GM18526 (cell line): ENCODE measurements around the gene COTL1.

ENCODE experiments used
- POLR2A ChIP-seq: IDR thresholded peaks from 3 replicates; pipeline ENCODE4 v1.6.1; 2011; ENCODE audit not compliant: insufficient read length; ENCODE audit errors: extremely low read depth

The COTL1 gene

DNA sequence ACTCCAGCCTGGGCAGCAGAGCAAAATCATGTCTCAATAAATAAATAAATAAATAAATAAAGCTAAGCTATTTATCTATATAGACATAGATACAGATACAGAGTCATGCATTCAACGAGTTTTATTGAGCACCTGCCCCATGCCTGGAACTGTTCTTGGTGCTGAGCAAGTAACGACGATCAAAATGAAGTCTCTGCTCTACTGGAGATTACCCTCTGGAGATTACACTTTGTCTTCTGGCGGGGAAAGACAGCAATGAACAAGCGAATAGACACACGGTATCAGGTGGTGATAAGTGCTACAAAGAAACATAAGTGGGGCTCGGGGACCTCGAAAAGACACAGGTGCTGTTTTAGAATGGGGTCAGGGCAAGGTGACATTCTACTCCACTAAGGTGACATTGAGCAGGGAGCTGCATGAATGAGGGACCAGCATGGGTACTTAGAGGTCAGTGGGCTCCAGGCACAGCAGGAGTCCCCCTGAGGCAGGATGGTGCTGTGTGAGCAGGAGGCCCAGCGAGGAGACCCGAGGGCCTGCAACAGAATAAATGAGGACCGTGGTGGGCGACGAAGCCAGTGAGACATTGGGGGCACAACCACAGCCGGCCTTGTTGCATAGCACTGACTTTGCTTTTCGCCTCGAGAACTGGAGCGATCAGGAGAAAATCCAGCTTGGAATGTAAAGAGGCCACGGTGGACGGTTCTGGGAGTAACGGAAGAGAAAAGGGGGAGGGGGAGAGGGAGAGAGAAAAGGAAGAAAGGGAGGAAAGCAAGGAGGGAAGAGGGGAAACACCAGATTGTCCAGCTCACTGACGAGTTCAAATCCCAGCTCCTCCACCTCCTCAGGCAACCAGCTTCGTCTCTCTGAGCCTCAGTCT lies 71.0 kb downstream of the COTL1 start:
- TF ChIP-seq POLR2A = no peak

DNA sequence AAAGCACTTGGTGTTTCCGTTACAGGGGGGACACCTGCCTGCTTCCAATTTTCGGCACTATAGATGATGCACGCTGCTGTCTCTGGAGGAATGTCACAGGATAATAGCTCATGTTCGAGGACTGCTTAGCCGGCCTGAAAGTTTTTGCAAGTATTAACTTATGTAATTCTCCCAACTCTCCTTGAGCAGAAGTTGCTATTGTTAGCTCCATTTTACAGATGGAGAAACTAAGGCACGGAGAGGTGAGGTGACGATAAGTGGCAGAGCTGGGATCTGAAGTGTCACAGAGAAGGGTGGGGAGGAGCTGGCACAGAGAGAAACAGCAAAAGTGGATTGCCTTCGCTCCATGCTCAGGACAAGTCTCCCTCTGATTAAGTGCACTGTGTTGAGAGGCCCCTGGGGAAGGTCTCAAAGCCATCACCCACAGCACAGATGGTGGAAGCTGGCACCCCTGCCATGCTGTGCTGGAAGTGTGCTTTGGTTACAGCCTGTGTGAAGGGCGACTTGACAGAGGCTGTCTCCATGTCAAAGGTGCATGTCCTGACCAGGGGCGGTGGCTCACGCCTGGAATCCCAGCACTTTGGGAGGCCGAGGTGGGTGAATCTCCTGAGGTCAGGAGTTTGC lies 72.7 kb downstream of the COTL1 start:
- no peak for TF ChIP-seq POLR2A

DNA sequence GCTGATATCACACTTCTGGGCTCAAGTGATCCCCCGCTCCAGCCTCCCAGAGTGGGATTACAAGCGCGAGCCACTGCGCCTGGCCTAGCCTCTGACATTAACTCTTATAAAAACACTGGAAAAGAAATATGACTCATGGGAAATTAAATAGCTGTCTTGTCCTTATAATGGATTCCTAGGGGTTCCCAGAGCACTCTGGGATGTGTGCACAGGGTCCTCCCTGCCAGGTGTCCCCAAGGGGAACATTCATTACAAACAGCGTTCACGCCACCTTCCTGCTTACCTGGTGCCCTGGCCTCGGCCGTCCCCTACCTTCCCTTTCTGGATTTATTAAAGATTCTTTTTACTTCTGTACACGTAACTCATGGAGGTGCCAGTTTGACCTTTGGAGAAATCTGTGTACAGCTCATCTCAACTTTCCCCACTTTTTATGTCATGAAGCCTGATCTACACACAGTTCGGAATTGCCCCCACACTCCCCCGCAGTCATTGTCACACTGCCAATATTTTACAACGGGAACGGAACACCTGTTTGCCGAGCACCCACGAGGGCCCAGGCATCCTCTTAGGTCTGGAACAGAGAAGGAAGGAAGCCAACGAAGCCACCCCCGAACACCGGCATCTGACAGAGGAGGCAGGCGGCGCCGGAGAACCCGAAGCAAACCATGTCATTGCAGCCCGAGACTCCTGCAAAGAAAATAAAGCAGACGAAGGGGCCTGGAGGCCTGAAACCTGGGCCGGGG lies 73.7 kb downstream of the COTL1 start:
- TF ChIP-seq POLR2A = no peak

DNA sequence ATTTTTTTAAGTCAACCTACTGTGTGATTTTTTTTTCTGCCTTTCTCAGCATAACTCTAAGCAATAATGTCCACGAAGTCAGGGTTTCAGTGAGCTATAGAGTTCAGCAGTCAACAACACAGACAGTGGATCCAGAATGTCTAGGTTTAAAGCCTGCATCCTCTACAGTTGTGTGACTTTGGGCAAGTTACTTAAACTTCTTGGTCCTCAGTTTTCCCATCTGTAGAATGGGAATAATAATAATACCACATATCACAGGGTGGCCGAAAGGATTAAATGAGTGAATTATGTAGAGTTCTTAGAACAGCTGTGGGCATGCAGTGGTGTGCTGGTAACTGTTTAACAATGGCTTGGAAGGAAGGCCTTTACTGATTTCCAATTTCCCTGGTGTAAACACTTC lies 74.6 kb downstream of the COTL1 start:
- TF ChIP-seq POLR2A = no peak

DNA sequence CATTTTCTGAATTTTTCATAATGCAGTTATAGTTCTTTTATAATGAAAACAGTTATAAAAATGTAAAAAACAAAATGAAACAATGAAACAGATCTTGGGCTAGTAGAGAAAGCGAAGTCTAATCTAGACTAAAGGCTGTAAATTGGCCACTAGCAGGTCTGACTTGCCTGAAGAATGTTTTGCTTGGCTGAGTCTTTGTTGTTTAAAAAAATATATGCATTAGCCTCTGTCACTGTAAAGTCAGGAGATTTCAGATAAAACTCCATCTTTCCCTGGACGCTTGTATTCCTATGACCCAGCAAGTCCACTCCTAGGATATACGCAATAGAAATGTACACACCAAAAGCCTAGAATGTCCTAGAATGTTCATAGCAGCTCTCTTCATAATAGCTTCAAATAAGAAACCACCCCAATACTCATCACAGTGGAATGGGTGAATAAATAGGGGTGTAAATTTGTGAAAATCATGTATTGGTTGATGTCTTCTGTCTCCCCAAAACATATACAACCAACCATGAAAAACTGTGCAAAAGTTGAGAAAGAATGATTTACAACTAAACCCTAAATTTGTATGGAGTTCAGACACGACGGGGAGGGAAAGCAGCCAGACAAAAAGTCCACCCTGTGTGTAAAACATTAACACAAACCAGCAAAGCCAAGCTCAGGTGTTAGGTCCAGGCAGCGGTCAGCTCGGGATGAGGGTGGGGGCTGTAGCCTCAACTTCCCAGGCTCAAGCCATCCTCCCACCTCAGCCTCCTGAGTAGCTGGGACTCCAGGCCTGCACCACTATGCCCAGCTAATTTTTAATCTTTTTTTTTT lies 75.7 kb downstream of the COTL1 start:
- TF ChIP-seq POLR2A = no peak

DNA sequence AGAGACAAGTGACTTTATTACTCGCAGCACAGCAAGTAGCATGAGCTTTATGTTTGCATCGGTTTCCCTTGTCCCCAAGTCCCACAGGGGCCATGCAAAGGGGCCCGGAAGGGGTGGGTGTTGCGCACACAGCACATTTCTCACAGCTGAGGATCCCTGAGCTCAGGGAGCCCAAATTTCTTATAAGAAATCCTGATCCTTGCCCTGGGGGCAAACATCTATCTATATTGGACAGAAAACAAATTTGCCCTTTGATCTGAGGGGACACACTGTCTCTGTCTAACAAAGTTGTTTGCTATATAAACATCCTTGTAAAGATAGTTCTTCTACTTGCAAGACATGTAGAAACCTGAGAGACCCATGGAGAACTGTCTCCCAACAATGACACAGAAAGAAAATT lies 77.7 kb downstream of the COTL1 start:
- no peak for TF ChIP-seq POLR2A

DNA sequence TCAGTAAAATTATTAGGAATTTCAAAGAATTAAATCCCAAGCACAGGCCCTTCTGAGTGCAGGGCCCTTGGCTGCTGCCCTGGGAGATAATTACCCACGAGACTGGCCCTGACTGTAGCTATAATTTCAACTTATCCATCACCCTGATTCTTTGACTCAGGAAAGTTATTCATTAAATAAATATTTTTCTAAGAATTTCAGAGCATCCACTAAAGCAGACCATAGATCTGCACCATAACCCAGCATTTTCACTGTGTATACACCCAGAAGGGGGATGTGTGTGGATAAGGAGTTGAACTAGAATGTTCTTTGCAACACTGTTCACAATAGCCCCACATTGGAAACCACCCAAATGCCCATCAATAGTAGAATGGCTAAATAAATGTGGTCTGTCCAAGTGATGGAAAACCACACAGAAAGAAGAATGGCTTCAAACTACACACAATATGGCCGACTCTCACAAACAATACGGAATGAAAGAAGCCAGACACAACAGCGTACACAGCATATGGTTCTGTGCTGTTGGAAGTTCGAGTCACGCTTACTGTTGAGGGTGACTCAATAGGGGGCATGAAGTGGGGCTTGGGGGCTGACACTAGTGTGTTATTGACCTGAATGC lies 79.5 kb downstream of the COTL1 start:
- TF ChIP-seq POLR2A = no peak

DNA sequence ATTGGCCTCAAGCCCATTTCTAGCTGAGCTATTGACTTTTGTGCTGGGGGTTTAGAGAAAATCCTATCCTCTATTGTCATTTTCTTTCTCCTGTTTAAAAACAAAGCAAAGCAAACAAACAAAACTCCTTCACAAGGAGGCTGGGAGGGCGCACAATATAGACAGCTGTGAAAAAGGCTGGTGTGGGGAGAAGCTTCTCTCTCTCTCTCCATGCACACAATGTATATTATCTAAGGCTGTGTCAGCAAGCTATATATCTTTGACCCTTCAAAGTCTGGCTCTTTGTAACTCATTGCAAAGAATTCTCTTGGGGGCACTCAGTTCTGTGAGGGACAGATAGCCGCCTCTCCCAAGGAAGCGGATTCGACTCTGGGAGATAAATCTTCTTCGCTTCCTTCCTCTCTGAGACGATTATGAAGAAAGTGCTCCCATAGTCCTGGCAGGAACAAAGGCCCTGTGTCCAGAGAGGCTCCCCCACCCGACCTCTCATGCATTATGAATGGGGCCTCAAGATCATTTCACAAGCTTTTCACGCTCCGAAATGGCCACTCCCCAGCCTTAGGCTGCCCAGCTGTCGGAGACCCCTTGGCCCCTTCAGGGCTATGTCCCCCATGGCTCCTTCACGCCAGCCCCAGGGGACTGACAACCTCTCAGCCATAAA lies 80.3 kb downstream of the COTL1 start:
- TF ChIP-seq POLR2A = no peak

DNA sequence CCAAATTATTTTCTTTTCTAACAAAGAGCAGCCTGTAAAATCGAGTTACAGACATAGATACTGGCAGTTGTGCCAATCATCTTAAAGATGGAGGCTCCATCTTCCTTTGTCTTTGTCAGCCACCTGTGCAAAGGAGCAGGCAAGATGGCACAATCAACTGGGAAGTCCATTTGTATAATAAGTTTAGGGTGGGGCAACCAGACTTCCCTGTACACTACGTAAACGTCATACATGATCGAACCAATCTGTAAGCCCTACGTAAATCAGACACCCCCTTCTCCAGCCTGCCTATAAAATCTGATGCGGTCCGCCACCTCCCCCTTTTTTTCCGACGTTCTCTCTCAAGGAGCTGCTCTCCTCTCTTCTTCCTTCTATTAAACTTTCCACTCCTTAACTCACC lies 82.0 kb downstream of the COTL1 start:
- TF ChIP-seq POLR2A = no peak

DNA sequence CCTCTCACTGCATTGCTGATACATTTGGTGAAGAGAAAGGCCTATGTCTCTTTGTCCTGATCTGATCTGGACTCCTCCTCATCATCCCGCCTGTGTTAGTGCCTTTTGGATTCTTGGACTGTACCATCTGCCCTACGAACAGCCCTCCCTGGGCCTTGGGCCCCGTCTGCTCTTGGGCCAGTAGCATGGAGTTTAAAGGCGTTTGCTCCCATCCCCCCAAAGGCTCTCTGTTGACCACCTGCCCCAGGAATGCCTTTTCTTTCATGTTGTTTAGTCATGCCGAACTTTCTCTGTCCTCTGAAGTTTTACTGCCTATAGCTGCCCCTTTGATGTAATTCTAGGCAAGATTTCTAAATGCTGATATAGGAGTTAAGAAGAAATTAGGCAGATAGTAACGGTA lies 82.5 kb downstream of the COTL1 start:
- TF ChIP-seq POLR2A = no peak

DNA sequence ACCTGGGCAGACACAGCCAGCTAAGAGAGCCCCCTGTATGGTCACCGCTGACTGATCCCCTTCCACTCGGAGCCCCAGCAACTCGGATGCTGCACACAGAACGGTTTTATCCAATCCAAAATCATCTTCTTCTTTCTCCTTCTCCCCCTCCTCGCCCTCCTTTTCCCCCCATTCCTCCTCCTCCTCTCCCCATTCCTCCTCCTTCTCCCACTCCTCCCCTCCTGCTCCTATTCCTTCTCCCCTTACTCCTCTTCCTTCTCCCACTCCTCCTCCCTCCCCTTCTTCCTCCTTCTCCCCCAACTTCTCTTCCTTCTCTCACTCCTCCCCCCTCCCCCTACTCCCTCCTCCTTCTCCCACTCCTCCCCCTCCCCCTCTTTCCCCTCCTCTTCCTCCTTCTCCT lies 83.1 kb downstream of the COTL1 start:
- TF ChIP-seq POLR2A = no peak

DNA sequence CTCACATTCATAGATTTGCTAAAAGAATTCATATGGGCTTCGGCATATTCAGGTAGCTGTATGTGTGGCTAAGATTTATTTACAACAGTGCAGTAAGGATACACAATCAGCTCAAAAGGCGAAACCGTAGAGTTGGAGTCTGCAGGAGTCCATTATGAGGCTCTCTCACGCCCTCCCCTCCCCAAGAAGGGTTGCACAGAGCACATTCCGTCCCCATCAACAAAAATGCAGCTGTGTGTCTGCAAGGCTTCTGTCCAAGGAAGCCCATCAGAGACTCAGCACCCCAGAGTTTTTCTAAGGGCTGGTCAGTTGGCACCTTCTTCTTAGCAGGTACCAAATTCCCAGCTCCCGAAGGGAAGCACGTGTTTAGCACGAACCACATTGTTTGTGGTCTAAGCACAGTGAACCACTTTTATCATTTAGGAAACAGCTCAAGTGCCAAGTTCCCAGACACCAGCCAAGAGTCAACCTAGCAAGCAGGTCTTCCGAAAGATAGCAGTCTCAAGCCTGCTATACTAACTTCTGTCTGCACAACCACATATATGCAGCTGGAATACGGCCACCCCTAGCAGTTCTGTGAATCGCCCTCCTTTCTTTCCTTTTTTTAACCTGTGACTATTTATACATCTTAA lies 84.9 kb downstream of the COTL1 start:
- no peak for TF ChIP-seq POLR2A

DNA sequence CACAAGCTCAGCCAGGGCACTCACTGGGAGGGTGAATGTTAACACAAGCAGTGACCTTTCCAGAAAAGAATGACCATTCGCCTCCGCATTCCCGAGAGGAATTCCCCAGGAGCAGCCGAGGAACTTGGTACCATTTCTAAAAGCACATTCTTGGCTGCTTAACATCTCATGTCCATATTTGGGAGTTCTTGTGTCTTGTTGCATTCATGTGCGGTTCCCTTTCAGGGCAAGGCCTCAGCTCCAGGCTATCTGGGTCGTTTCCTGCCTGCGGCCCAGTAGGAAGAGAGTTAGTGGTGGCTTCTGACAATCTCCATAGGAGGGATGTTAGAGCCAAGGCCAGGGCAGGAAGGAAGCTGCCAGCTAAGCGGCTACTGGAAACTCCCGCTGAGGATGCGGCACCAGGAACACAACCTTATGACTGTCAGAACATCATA lies 85.6 kb downstream of the COTL1 start:
- no peak for TF ChIP-seq POLR2A

DNA sequence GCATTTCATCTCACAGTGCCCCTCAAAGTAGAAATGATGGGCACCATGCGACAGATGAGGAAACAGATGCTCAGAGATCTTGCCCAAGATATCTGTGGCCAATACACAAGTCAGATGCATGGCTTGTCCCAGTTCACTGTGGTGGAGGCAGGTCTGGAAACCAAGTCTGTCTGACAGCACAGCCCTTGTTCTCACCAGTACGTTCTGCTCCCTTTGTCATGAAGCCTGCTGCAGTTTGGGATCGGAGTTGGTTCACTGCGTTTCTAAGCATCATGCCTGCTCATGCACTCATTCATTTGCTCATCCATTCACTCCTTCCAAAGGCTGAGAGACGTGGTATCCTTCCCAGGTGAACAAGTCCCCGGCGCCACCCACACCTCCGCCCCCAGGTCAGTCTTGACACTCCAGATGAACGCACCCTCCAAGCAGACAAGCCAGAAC lies 86.2 kb downstream of the COTL1 start:
- no peak for TF ChIP-seq POLR2A

DNA sequence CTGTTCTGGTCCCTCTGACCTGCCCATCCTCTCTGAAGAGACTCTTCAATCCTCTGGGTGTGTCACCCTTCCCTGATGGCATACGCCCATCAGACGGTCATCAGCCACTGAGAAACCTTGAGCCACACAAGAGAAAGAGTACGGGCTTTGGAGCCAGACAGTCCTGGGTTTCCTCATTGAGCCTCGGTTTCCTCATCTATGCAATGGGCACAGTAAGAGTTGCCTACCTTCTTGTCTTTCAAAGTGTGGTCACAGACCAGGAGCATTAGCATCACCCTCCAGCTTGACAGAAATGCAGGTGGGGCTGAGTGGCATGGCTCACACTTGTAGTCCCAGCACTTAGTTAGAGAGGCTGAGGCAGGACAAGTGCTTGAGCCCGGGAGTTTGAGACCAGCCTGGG lies 87.3 kb downstream of the COTL1 start:
- TF ChIP-seq POLR2A = no peak
